HEK293T (cell line): Measurements from ENCODE around the gene MEIS1.

Source experiments
- CTCF ChIA-PET: fragments of 350-600 bp; formaldehyde crosslinking; extraction: SDS; loops from one replicate; lab custom pipeline; 2021; ENCODE audit warnings: antibody characterized with exemption, inconsistent platforms; lab: Yijun Ruan, JAX
- POLR2A ChIA-PET: fragments of 350-600 bp; formaldehyde crosslinking; extraction: SDS; loops from one replicate; lab custom pipeline; 2020; ENCODE audit warnings: antibody characterized with exemption, inconsistent platforms; lab: Yijun Ruan, JAX
- DNase-seq: peaks from one replicate; pipeline ENCODE4 v3.0.0; 2012; ENCODE audit warnings: mixed read lengths; ENCODE audit errors: extremely low spot score
- ARNT ChIP-seq: fragments of 450-650 bp; IDR thresholded peaks from 2 replicates; pipeline ENCODE4 v1.6.1; 2017; ENCODE audit warnings: mild to moderate bottlenecking
- BHLHE40 ChIP-seq: fragments of 450-650 bp; IDR thresholded peaks from 2 replicates; pipeline ENCODE4 v1.6.1; 2016; ENCODE audit warnings: mild to moderate bottlenecking, moderate library complexity, borderline replicate concordance
- CTBP1 ChIP-seq: fragments of 450-650 bp; IDR thresholded peaks from 2 replicates; pipeline ENCODE4 v1.6.1; 2016; ENCODE audit warnings: borderline replicate concordance
- ELF4 ChIP-seq: fragments of 450-650 bp; IDR thresholded peaks from 2 replicates; pipeline ENCODE4 v1.6.1; 2017; ENCODE audit warnings: antibody characterized with exemption
- FOXA1 ChIP-seq: fragments of 450-650 bp; IDR thresholded peaks from 2 replicates; pipeline ENCODE4 v1.6.1; 2016; ENCODE audit warnings: mild to moderate bottlenecking
- FOXK2 ChIP-seq: fragments of 450-650 bp; IDR thresholded peaks from 2 replicates; pipeline ENCODE4 v1.6.1; 2016; ENCODE audit warnings: mild to moderate bottlenecking
- FOXM1 ChIP-seq: fragments of 450-650 bp; IDR thresholded peaks from 2 replicates; pipeline ENCODE4 v1.6.1; 2017; ENCODE audit warnings: mild to moderate bottlenecking, borderline replicate concordance
- HDGF ChIP-seq: fragments of 450-650 bp; IDR thresholded peaks from 2 replicates; pipeline ENCODE4 v1.6.1; 2017; ENCODE audit warnings: antibody characterized with exemption, borderline replicate concordance
- L3MBTL2 ChIP-seq: fragments of 450-650 bp; conservative IDR thresholded peaks from 2 replicates; pipeline ENCODE4 v1.6.1; 2016; ENCODE audit warnings: mild to moderate bottlenecking
- LEF1 ChIP-seq: fragments of 450-650 bp; IDR thresholded peaks from 2 replicates; pipeline ENCODE4 v1.6.1; 2017; ENCODE audit warnings: mild to moderate bottlenecking, borderline replicate concordance
- NFRKB ChIP-seq: fragments of 450-650 bp; IDR thresholded peaks from 2 replicates; pipeline ENCODE4 v1.6.1; 2016; ENCODE audit warnings: mild to moderate bottlenecking, moderate library complexity
- PKNOX1 ChIP-seq: fragments of 450-650 bp; IDR thresholded peaks from 2 replicates; pipeline ENCODE4 v1.6.1; 2016
- SP1 ChIP-seq: fragments of 450-650 bp; IDR thresholded peaks from 2 replicates; pipeline ENCODE4 v1.6.1; 2017
- SUZ12 ChIP-seq: fragments of 450-650 bp; IDR thresholded peaks from 2 replicates; pipeline ENCODE4 v1.6.1; 2016; ENCODE audit warnings: mild to moderate bottlenecking
- TARDBP ChIP-seq: fragments of 450-650 bp; IDR thresholded peaks from 2 replicates; pipeline ENCODE4 v1.6.1; 2016
- ZNF384 ChIP-seq: fragments of 450-650 bp; IDR thresholded peaks from 2 replicates; pipeline ENCODE4 v1.6.1; 2016

The MEIS1 gene

GRCh38 chr2:66405473-66405872, 29.5 kb upstream of the MEIS1 start:
- ChIA-PET CTCF (no interaction called here), POLR2A (interaction anchor here (0.6 kb wide), 1 partner anchor 9 kb away, joined by 3 read pairs; no protein-coding TSS in a partner anchor)
- DNase-seq, result no peak
- TF ChIP-seq SUZ12, result no peak
- TF ChIP-seq ELF4, result no peak
- TF ChIP-seq ARNT, result no peak
- no peak for TF ChIP-seq HDGF
- TF ChIP-seq LEF1, result no peak
- peak; percentile 83 for TF ChIP-seq PKNOX1
- no peak for TF ChIP-seq CTBP1
- peak; percentile 48; the same call in 1 of the 2 replicates for TF ChIP-seq ZNF384
- no peak for TF ChIP-seq FOXA1
- TF ChIP-seq FOXK2, result no peak
- no peak for TF ChIP-seq L3MBTL2
- no peak for TF ChIP-seq SP1
- TF ChIP-seq NFRKB, result no peak
- no peak for TF ChIP-seq FOXM1
- no peak for TF ChIP-seq BHLHE40
- TF ChIP-seq TARDBP, result no peak

- POLR2A ChIA-PET, result interaction anchor here (0.8 kb wide), 1 partner anchor 25 kb away, joined by 3 read pairs; no protein-coding TSS in a partner anchor
- DNase-seq, result no peak
- TF ChIP-seq L3MBTL2 (no peak), HDGF (no peak), ARNT (no peak), CTBP1 (no peak), FOXM1 (no peak), FOXK2 (no peak), BHLHE40 (no peak), SUZ12 (no peak), NFRKB (no peak), ELF4 (no peak), ZNF384 (no peak), FOXA1 (no peak), TARDBP (no peak), LEF1 (no peak), PKNOX1 (no peak), SP1 (no peak)
- CTCF ChIA-PET, result interaction anchor here (0.6 kb wide), 2 partner anchors 24 to 313 kb away, joined by 3 read pairs; no protein-coding TSS in a partner anchor
Observed at GRCh38 chr2:66408905-66409304, 26.0 kb upstream of the MEIS1 start.

- no peak for TF ChIP-seq ELF4
- TF ChIP-seq FOXK2, result no peak
- POLR2A ChIA-PET, result no interaction called here
- DNase-seq, result no peak
- CTCF ChIA-PET, result interaction anchor here (0.6 kb wide), 1 partner anchor 773 kb away, joined by 4 read pairs; no protein-coding TSS in a partner anchor
Observed at GRCh38 chr2:66412874-66413273, 22.1 kb upstream of the MEIS1 start.

GRCh38 chr2:66414896-66415295, 20.0 kb upstream of the MEIS1 start:
- ChIA-PET CTCF (no interaction called here), POLR2A (interaction anchor here (0.6 kb wide), 1 partner anchor 10 kb away, joined by 3 read pairs; no protein-coding TSS in a partner anchor)
- no peak for DNase-seq
- TF ChIP-seq PKNOX1, result no peak
- no peak for TF ChIP-seq BHLHE40
- no peak for TF ChIP-seq ELF4
- TF ChIP-seq SP1, result no peak
- TF ChIP-seq ZNF384, result no peak
- no peak for TF ChIP-seq LEF1
- TF ChIP-seq FOXK2, result no peak

GRCh38 chr2:66418381-66418780, 16.5 kb upstream of the MEIS1 start:
- ChIA-PET CTCF (no interaction called here), POLR2A (no interaction called here)
- no peak for DNase-seq
- no peak for TF ChIP-seq NFRKB
- no peak for TF ChIP-seq HDGF

GRCh38 chr2:66421612-66422011, 13.3 kb upstream of the MEIS1 start:
- CTCF ChIA-PET, result no interaction called here

GRCh38 chr2:66423391-66424124, 11.4 kb upstream of the MEIS1 start:
- no peak for DNase-seq
- CTCF ChIA-PET, result interaction anchor here (0.8 kb wide), 1 partner anchor 736 kb away, joined by 3 read pairs; no protein-coding TSS in a partner anchor
- POLR2A ChIA-PET, result interaction anchor here (1.5 to 2.0 kb wide), 2 partner anchors 33 to 154 kb away, joined by 3 to 8 read pairs; no protein-coding TSS in a partner anchor
- no peak for TF ChIP-seq LEF1
- no peak for TF ChIP-seq TARDBP
- TF ChIP-seq FOXM1, result no peak
- TF ChIP-seq ELF4, result no peak
- TF ChIP-seq NFRKB, result no peak
- TF ChIP-seq ARNT, result no peak
- no peak for TF ChIP-seq CTBP1
- TF ChIP-seq ZNF384, result no peak
- no peak for TF ChIP-seq SUZ12
- no peak for TF ChIP-seq FOXK2
- TF ChIP-seq L3MBTL2, result no peak
- no peak for TF ChIP-seq BHLHE40
- TF ChIP-seq SP1, result no peak
- no peak for TF ChIP-seq PKNOX1
- TF ChIP-seq FOXA1, result no peak

More at GRCh38 chr2:66421612-66422011, 13.3 kb upstream of the MEIS1 start:
- TF ChIP-seq BHLHE40 (no peak), FOXA1 (no peak)
- no peak for DNase-seq
- POLR2A ChIA-PET, result no interaction called here
